Cardiac muscle cell (in vitro differentiated cells and primary cell): ENCODE results near the gene OFD1. TPM values are rescaled to one million over a fixed set of nuclear protein-coding genes. Genes with fewer than 3 reads are reported as not detected.

Experiments
- DNase-seq, 2 donors: peaks; one replicate each; pipeline versions ENCODE4 v3.0.0 to v3.0.0-alpha.2; 2010 to 2017; ENCODE audit warnings: low read depth in 1 of 2, low spot score in 1 of 2
- H3K27ac ChIP-seq: fragments of 200-600 bp; sonication (generic); 2 replicates; pipeline ENCODE4 v1.5.1; 2016
- H3K27me3 ChIP-seq: fragments of 200-600 bp; sonication (generic); 2 replicates; pipeline ENCODE4 v1.6.0; 2016; ENCODE audit warnings: control low read depth
- H3K36me3 ChIP-seq: fragments of 200-600 bp; sonication (generic); 2 replicates; pipeline ENCODE4 v1.5.1; 2016; ENCODE audit warnings: control low read depth
- H3K4me1 ChIP-seq: fragments of 200-600 bp; sonication (generic); 2 replicates; pipeline ENCODE4 v1.8.1; 2017; ENCODE audit warnings: low read depth, mild to moderate bottlenecking, mixed run types
- H3K4me3 ChIP-seq: fragments of 200-600 bp; sonication (generic); 2 replicates; pipeline ENCODE4 v1.5.1; 2016; ENCODE audit warnings: mild to moderate bottlenecking
- H3K9me3 ChIP-seq: fragments of 200-600 bp; sonication (generic); 2 replicates; pipeline ENCODE4 v1.5.1; 2017; ENCODE audit warnings: low read depth, mild to moderate bottlenecking, control low read depth
- CTCF ChIP-seq: IDR thresholded peaks from 2 replicates; pipeline ENCODE4 v1.5.1; 2012; ENCODE audit warnings: low read depth, mild to moderate bottlenecking, low read length
- polyA plus RNA-seq: library from polyadenylated mRNA; unstranded; fragments of >200 nt; fragmentation: Nextera tagmentation; extraction: Ambion mirVana; gene quantifications from 2 replicates; pipeline ENCODE4 v1.2.1, GENCODE V29; 2016
- total RNA-seq: library from RNA; depleted of rRNA; stranded (reverse); fragments of >200 nt; gene quantifications from 2 replicates; pipeline ENCODE4 v1.2.3, GENCODE V29; 2016

Gene OFD1
- total and polyA plus RNA-seq, 2 experiments from 2014 or later = 46.6 to 48.0 TPM

DNA sequence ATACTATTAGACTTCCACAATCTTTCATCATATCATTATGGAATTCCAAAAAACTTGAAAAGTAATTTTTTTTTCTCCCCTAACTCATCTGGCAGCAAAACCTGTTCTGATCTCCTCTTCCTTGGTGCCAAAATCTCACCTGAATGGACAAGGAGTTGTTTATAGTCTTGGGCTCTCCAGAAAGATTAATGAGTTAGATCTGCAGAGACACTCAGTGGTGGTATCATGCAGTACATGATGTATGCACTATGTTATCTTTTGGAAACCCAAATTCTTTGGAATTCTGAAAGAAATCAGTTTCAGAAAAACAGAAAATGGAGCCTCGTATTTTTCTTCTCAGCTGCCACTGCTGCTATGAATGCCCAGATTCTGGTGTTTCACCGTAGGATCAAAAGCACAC, 70.7 kb downstream of the OFD1 start:
- Histone ChIP-seq H3K27me3 (no peaks in the 10 kb centered on the region), H3K4me3 (no peak overlapping the region), H3K9me3 (no peaks in the 10 kb centered on the region), H3K4me1 (no peaks in the 10 kb centered on the region), H3K36me3 (no peaks in the 10 kb centered on the region), H3K27ac (no peak overlapping the region)
- no peak for DNase-seq
- no peak for TF ChIP-seq CTCF

DNA sequence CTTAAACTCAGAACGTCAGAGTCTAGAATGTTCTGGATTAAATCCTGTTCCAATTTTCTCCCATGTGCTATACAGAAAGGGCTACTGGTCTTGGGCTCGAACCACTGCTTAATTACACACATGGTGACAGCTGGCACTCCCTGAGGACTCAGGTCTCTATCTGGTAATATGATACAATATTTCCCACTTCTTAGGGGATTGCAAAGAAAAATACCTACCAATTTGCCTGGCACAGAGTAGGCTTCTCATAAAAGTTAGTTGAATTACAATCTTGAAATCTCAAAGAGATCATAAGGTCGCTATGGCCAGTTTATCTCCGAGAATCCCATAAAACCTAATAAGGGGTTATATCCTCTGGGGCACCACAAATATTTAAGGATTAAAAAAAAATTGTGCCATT, 73.7 kb downstream of the OFD1 start:
- no peak for TF ChIP-seq CTCF
- Histone ChIP-seq H3K27ac (no peak overlapping the region), H3K36me3 (no peaks in the 10 kb centered on the region), H3K4me3 (no peak overlapping the region), H3K27me3 (no peaks in the 10 kb centered on the region), H3K4me1 (no peaks in the 10 kb centered on the region), H3K9me3 (no peaks in the 10 kb centered on the region)
- DNase-seq = no peak

DNA sequence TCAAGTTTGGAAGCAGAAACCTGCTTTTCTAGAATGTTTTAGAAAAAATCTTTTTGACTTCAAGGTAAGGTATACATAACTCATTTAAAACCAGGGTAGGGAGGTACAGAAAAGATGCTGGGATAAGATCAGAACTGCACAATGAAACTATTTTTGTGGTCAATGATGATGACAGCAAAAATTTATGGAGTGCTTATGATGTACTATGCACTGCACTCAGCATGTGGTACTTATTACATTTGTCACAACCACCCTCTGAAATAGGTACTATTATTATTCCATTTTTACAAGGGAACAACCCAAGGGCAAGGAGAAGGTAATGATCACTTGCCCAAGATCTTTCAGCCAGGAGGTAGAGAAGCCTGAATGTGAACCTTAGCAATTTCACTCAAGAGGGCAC, 74.3 kb downstream of the OFD1 start:
- no peaks in the 10 kb centered on the region for H3K4me1 ChIP-seq
- DNase-seq = no peak
- no peak for TF ChIP-seq CTCF
- no peak overlapping the region for H3K27ac ChIP-seq
- no peaks in the 10 kb centered on the region for H3K9me3 ChIP-seq
- H3K4me3 ChIP-seq = no peak overlapping the region
- H3K27me3 ChIP-seq = no peaks in the 10 kb centered on the region
- no peaks in the 10 kb centered on the region for H3K36me3 ChIP-seq

DNA sequence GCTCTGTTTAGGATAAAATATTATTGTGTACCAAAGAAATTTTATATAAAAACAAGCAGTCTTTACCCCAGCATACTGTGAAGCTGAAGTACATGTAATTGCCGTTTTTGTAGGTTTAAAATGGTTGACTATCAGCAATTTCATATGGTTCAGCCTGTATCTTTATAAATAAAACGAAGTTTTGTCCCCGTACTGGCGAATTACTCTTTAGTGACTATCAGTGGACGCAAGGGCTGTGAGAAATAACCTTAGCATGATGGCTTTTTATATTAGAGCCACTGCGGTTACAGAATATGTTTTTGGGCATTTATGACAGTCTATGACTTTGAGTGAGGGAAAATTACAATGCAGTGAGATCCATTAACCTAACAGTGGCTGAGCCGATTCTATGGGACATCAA, 81.1 kb downstream of the OFD1 start:
- no peaks in the 10 kb centered on the region for H3K9me3 ChIP-seq
- no peak for DNase-seq
- TF ChIP-seq CTCF = no peak
- no peaks in the 10 kb centered on the region for H3K4me1 ChIP-seq
- no peaks in the 10 kb centered on the region for H3K27me3 ChIP-seq
- no peak overlapping the region for H3K4me3 ChIP-seq
- H3K36me3 ChIP-seq = no peaks in the 10 kb centered on the region
- no peak overlapping the region for H3K27ac ChIP-seq

GRCh38 chrX:13816176-13816575, 81.6 kb downstream of the OFD1 start:
- Histone ChIP-seq H3K27ac (no peak overlapping the region), H3K4me1 (no peaks in the 10 kb centered on the region), H3K36me3 (no peaks in the 10 kb centered on the region), H3K9me3 (no peaks in the 10 kb centered on the region), H3K27me3 (no peaks in the 10 kb centered on the region), H3K4me3 (no peak overlapping the region)
- no peak for TF ChIP-seq CTCF
- DNase-seq = no peak
